Activated CD8-positive, alpha-beta T cell treated with anti-CD3 and anti-CD28 coated beads, Interleukin-2, amount 10 ng/mL, durations not matched to agents 7 days and 5 days (primary cell): Measurements from ENCODE around the gene CACNA1H. TPM values are rescaled to one million over a fixed set of nuclear protein-coding genes. Genes with fewer than 3 reads are reported as not detected.

Experiments used
- ATAC-seq: fragments of 150-1000 bp; cut with Tn5 transposase; one replicate; pipeline ENCODE4 v1.10.0; 2021; ENCODE audit warnings: moderate library complexity
- CTCF ChIA-PET: fragments of 350-600 bp; sonication (Branson Sonifier 250); formaldehyde crosslinking; loops from one replicate; lab custom pipeline; 2021; ENCODE audit warnings: antibody characterized with exemption; lab: Charles Lee
- POLR2A ChIA-PET: fragments of 350-600 bp; sonication (Branson Sonifier 250); formaldehyde crosslinking; loops from one replicate; lab custom pipeline; 2021; ENCODE audit warnings: antibody characterized with exemption; lab: Charles Lee
- DNase-seq: peaks from one replicate; pipeline ENCODE4 v3.0.0-alpha.2; 2020
- H3K27ac Mint-ChIP-seq: one replicate; pipeline ENCODE4 v1.8.0; 2021; ENCODE audit warnings: mild to moderate bottlenecking, mixed read lengths
- H3K27me3 Mint-ChIP-seq: one replicate; pipeline ENCODE4 v1.8.0; 2021; ENCODE audit warnings: low read depth, mixed read lengths
- H3K36me3 Mint-ChIP-seq: one replicate; pipeline ENCODE4 v1.8.0; 2021; ENCODE audit warnings: low read depth, mixed read lengths
- H3K4me1 Mint-ChIP-seq: one replicate; pipeline ENCODE4 v1.8.0; 2021; ENCODE audit warnings: low read depth, mixed read lengths
- H3K4me3 Mint-ChIP-seq: one replicate; pipeline ENCODE4 v1.8.0; 2021; ENCODE audit warnings: mild to moderate bottlenecking, mixed read lengths
- H3K9me3 Mint-ChIP-seq: one replicate; pipeline ENCODE4 v1.8.0; 2022; ENCODE audit warnings: mixed read lengths; ENCODE audit not compliant: insufficient read depth
- total RNA-seq, 2 experiments: library from RNA; stranded (reverse); gene quantifications; one replicate each; pipeline ENCODE4 v1.2.3, GENCODE V29; 2021

Gene CACNA1H
- total RNA-seq, 2 experiments from 2014 or later = 0.57 to 0.92 TPM

GRCh38 chr16:1256874-1257322 is 104.0 kb downstream of the CACNA1H start:
- peaks cover 10% of the 10 kb centered on the region for H3K27me3 Mint-ChIP-seq
- CTCF ChIA-PET = no interaction called here
- POLR2A ChIA-PET = no interaction called here
- H3K4me3 Mint-ChIP-seq = no peak overlapping the region
- ATAC-seq (no peak), DNase-seq (no peak)
- no peak overlapping the region for H3K27ac Mint-ChIP-seq
- H3K9me3 Mint-ChIP-seq = no peaks in the 10 kb centered on the region
- peaks cover 5% of the 10 kb centered on the region for H3K4me1 Mint-ChIP-seq
- H3K36me3 Mint-ChIP-seq = no peaks in the 10 kb centered on the region

DNA sequence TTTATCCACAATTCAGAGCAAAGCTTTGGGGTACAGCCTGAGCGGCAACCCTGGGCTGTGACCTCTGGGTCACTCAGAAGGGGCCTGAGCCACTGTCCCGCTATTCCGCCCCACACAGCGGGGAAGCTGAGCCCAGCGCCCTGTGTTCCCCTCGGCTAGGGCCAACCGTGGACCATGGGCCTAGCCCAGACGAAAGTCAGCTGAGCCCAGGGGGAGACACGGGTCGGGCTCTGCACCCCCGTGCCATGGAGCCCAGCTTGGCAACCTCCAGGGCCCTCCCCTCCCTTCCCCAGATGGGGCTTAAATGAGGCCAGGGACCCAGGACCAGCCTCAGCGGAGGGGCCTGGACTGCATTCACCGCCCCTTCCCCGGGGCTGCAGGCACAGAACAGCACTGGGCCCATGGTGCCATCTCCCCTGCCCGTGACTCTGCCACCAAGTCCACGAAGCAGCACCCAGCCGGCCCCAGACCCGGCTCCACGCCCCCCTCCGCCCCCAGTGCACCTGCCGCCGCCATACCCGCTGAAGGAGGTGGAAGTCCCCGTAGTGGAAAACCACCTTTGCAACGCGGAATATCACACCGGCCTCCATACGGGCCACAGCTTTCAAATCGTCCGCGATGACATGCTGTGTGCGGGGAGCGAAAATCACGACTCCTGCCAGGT is 104.8 kb downstream of the CACNA1H start:
- H3K9me3 Mint-ChIP-seq = no peaks in the 10 kb centered on the region
- no peak for DNase-seq
- POLR2A ChIA-PET = no interaction called here

GRCh38 chr16:1258225-1258600 is 105.3 kb downstream of the CACNA1H start:
- Mint-ChIP-seq H3K4me1 (peaks cover 5% of the 10 kb centered on the region), H3K27me3 (peaks cover 12% of the 10 kb centered on the region), H3K27ac (no peak overlapping the region), H3K4me3 (no peak overlapping the region), H3K9me3 (no peaks in the 10 kb centered on the region), H3K36me3 (no peaks in the 10 kb centered on the region)
- DNase-seq (no peak), ATAC-seq (peak; percentile 46)
- CTCF ChIA-PET = no interaction called here
- POLR2A ChIA-PET = no interaction called here

More for the DNA sequence above, 104.8 kb downstream of the CACNA1H start:
- Mint-ChIP-seq H3K27ac (no peak overlapping the region), H3K36me3 (no peaks in the 10 kb centered on the region), H3K27me3 (peaks cover 12% of the 10 kb centered on the region), H3K4me3 (no peak overlapping the region), H3K4me1 (peaks cover 5% of the 10 kb centered on the region)
- ATAC-seq = peak; percentile 19
- CTCF ChIA-PET = no interaction called here

- ATAC-seq (no peak), DNase-seq (no peak)
- Mint-ChIP-seq H3K36me3 (no peaks in the 10 kb centered on the region), H3K4me1 (peaks cover 5% of the 10 kb centered on the region), H3K27me3 (peaks cover 12% of the 10 kb centered on the region), H3K9me3 (peaks cover under 1% of the 10 kb centered on the region), H3K27ac (peak overlapping the region; percentile 9), H3K4me3 (peak overlapping the region; percentile 18)
- ChIA-PET POLR2A (no interaction called here), CTCF (no interaction called here)
Observed at GRCh38 chr16:1258906-1259759, 106.2 kb downstream of the CACNA1H start.

DNA sequence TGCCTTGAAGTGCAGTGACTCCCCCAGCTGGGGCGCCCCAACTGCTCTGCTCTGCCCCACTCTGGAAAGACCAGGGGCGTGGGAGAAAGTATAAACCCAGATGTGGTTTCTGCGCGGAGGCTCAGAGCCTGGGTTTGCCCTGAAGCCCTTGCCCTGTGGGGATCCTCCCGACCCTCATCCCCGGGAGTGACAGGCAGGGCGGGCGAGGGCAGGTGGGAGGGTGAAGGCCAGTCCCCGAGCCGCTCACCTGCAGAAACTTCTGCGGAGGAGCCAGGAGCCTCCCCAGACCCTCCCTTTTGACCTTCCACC is 106.8 kb downstream of the CACNA1H start:
- no peak for ATAC-seq
- ChIA-PET CTCF (no interaction called here), POLR2A (no interaction called here)
- Mint-ChIP-seq H3K4me3 (no peak overlapping the region), H3K36me3 (no peaks in the 10 kb centered on the region), H3K27me3 (peaks cover 12% of the 10 kb centered on the region), H3K9me3 (peaks cover 4% of the 10 kb centered on the region), H3K4me1 (peaks cover 5% of the 10 kb centered on the region), H3K27ac (no peak overlapping the region)
- no peak for DNase-seq

- ChIA-PET CTCF (no interaction called here), POLR2A (no interaction called here)
- H3K27ac Mint-ChIP-seq = no peak overlapping the region
- H3K9me3 Mint-ChIP-seq = peaks cover 4% of the 10 kb centered on the region
- ATAC-seq (no peak), DNase-seq (no peak)
- peaks cover 5% of the 10 kb centered on the region for H3K4me1 Mint-ChIP-seq
- no peaks in the 10 kb centered on the region for H3K36me3 Mint-ChIP-seq
- no peak overlapping the region for H3K4me3 Mint-ChIP-seq
- H3K27me3 Mint-ChIP-seq = peaks cover 12% of the 10 kb centered on the region
Observed at GRCh38 chr16:1260101-1260680, 107.3 kb downstream of the CACNA1H start.

DNA sequence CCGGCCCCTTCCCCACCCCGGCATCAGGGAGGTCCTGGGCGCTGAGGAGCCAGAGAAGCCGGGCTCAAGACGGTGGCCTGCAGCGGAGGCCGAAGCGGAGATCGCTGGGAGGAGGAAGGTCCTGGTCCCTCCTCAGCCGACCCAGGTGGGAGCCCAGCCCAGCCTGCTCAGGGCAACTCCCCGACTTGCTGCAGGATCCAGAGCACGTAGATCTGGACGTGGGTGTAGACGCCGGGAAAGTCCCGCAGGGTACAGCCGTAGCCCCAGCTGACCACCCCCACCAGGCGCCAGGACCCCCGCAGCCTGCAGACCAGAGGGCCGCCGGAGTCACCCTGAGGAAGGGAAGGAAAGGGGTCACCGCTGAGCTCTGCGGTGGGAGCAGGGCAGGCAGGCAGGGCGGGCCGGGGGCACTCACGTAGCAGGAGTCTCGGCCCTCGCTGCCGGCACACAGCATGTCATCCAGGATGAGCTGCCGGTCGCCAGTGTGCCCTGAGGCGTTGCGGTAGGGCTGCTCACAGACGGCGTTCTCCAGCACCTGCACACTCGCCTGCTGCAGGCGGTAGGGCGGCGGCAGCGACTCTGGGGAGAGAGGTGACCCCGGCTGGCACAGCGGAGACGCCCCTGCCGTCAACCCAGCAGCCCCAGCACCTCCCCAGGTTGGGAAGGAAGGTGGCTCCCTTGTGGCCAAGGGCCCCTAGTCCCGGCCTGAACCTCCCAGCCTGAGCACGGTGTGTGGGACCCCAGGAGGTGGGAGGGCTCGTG is 108.4 kb downstream of the CACNA1H start:
- ChIA-PET CTCF (no interaction called here), POLR2A (no interaction called here)
- Mint-ChIP-seq H3K36me3 (no peaks in the 10 kb centered on the region), H3K27ac (no peak overlapping the region), H3K4me3 (no peak overlapping the region), H3K27me3 (peaks cover 12% of the 10 kb centered on the region), H3K9me3 (peaks cover 4% of the 10 kb centered on the region), H3K4me1 (peaks cover 5% of the 10 kb centered on the region)
- DNase-seq = no peak
- no peak for ATAC-seq

- H3K4me3 Mint-ChIP-seq = no peak overlapping the region
Observed at GRCh38 chr16:1262210-1262845, 109.4 kb downstream of the CACNA1H start.

DNA sequence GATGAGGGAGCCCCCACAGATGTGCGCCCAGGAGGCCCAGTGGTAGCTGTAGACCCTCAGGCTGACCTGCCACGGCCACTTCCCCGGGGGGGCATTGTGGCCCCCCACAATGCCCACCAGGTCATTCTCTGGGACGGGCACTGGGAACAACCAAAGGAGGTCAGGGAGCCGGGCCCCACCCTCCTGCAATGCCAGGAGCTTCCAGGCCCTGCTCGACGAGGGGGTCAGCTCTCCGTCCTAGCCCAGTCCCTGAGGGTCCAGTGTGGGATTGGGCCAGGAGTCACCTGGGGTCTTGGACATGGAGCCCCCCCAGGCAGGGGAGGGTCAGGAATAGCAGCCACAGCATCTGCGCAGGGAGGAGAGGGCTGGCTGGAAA is 109.9 kb downstream of the CACNA1H start:
- Mint-ChIP-seq H3K27ac (no peak overlapping the region), H3K4me1 (peaks cover 5% of the 10 kb centered on the region), H3K27me3 (peaks cover 12% of the 10 kb centered on the region), H3K9me3 (peaks cover 4% of the 10 kb centered on the region), H3K4me3 (no peak overlapping the region), H3K36me3 (no peaks in the 10 kb centered on the region)
- ChIA-PET CTCF (no interaction called here), POLR2A (no interaction called here)
- DNase-seq = no peak
- ATAC-seq = no peak

More at GRCh38 chr16:1262210-1262845, 109.4 kb downstream of the CACNA1H start:
- H3K27ac Mint-ChIP-seq = no peak overlapping the region
- ATAC-seq = no peak
- CTCF ChIA-PET = no interaction called here
- H3K9me3 Mint-ChIP-seq = peaks cover 4% of the 10 kb centered on the region
- peaks cover 12% of the 10 kb centered on the region for H3K27me3 Mint-ChIP-seq
- no peak for DNase-seq
- POLR2A ChIA-PET = no interaction called here
- peaks cover 5% of the 10 kb centered on the region for H3K4me1 Mint-ChIP-seq
- H3K36me3 Mint-ChIP-seq = no peaks in the 10 kb centered on the region

DNA sequence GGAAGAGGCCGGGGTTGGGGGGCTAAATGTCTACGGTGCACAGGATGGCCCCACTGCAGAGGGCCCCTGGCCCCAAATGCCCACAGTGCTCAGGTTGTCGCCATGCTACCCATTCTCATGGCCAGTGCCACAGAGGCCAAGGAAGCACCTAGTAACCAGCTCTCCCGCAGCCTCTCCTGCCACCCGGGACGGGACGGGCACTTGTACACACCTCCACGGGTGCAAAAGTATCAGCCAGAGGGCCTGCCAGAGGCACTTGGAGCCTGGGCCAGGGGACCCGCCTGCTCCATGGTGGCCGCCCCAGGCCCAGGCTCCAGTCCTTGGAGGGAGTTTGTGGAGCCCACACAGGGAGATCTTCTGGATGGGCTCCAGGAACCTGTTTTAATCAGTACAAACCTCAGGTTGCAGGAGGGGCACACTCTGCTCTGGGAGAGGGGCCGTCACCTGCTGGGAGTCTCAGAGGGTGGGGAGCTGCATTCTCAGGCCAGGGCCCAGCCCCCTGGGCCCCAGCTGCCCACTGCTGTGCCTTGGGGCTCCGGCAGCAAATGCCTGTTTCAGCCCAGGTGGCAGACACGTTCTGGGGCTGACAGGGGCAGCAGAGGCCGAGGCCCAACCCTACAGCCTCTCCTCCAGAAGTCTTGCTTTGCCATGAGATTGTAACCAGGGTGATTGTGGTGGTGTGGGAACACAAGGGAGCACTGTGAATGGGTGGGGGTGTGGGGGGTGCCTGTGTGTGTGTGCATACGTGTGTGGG is 110.9 kb downstream of the CACNA1H start:
- Mint-ChIP-seq H3K4me3 (no peak overlapping the region), H3K4me1 (peaks cover 5% of the 10 kb centered on the region), H3K27me3 (peaks cover 12% of the 10 kb centered on the region), H3K36me3 (no peaks in the 10 kb centered on the region), H3K27ac (no peak overlapping the region), H3K9me3 (peaks cover 4% of the 10 kb centered on the region)
- no peak for DNase-seq
- POLR2A ChIA-PET = no interaction called here
- CTCF ChIA-PET = no interaction called here
- ATAC-seq = no peak
